GM18498 (cell line): Measurements from ENCODE around the gene NCR1.
"Not testable (repeated sequence)": the region's sequence is repeated elsewhere in the genome, so short reads cannot be mapped to it uniquely, and the experiment has no call there.

ENCODE experiments used
- ATAC-seq: cut with Tn5 transposase; IDR thresholded peaks from one replicate; pipeline ENCODE4 v1.9.1; 2021; ENCODE audit warnings: mild to moderate bottlenecking, moderate library complexity; ENCODE audit not compliant: unreplicated experiment

Gene NCR1, protein sequence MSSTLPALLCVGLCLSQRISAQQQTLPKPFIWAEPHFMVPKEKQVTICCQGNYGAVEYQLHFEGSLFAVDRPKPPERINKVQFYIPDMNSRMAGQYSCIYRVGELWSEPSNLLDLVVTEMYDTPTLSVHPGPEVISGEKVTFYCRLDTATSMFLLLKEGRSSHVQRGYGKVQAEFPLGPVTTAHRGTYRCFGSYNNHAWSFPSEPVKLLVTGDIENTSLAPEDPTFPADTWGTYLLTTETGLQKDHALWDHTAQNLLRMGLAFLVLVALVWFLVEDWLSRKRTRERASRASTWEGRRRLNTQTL

DNA sequence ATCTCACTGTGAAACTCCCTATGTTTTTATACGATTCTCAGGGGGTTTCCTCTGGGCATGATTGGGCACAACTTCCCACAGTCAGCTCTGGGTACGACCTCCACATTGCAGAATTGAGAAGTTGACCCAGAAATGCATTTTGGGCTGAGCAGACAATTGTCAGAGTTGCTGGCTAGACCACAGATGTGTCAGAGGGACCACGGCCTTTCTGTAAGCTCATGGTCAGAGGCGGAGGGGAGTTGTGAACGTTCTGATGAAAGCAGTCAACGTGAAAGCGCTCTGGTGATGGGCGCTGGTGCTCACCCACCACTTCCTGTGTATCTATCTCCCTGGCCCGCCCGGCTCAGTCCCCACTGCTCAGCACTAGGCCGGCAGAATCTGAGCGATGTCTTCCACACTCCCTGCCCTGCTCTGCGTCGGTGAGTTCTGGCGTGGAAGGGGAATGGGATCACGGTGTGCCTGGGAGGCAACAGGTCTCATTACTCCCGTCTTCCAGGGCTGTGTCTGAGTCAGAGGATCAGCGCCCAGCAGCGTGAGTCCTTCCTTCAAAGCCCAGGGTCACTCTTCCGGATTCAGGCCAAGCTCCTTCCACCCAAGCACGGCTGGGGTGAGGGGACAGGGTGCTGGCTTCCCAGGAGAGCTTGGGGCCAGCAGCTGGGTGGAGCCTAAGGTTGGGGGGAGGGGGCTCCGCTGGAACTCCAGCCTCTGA lies at the start of gene NCR1:
Gene NCR1 (plus strand): TSS at position 346 of the 709 bp plus-strand sequence. CDS start 40 bp downstream, at position 386.
- ATAC-seq = no peak

GRCh38 chr19:54858476-54858875 lies 47.5 kb upstream of the NCR1 start:
- ATAC-seq = not testable (repeated sequence)

DNA sequence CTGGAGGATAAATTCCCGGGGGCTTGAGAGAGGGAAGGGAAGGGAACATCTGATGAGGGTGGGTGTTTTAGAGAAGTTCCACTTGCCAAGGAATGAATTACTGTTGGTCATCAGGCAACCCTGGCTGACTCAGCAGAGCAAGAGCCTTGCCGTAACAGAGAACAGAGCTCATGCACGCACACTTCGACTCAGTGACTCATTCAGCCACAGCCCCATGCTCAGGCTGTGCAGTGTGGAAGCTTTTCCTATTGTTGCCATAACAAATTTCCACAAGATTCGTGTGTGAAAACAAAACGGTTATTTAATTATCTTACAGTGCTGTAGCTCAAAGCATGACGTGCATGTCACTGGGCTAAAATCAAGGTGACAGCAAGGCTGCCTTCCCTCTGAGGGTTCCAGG lies 46.5 kb upstream of the NCR1 start:
- ATAC-seq = not testable (repeated sequence)

DNA sequence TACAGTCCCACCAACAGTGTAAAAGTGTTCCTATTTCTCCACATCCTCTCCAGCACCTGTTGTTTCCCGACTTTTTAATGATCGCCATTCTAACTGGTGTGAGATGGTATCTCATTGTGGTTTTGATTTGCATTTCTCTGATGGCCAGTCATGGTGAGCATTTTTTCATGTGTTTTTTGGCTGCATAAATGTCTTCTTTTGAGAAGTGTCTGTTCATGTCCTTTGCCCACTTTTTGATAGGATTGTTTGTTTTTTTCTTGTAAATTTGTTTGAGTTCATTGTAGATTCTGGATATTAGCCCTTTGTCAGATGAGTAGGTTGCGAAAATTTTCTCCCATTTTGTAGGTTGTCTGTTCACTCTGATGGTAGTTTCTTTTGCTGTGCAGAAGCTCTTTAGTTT lies 42.5 kb upstream of the NCR1 start:
- not testable (repeated sequence) for ATAC-seq

DNA sequence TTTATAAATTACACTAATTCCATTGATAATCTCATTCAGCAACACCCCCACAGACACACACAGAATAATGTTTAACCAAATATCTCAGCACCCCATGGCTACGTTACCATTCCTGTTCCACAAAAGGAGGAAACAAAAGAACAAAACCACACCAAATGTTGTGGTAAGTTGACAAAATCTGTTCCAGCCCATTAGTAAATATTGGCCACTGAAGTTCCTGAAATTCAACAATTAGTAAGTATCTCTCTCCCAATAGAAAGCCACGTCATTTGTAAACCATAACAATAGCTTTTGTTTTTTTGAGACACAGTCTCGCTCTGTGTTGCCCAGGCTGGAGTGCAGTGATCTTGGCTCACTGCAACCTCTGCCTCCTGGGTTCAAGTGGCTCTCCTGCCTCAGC lies 34.3 kb upstream of the NCR1 start:
- ATAC-seq = no peak

DNA sequence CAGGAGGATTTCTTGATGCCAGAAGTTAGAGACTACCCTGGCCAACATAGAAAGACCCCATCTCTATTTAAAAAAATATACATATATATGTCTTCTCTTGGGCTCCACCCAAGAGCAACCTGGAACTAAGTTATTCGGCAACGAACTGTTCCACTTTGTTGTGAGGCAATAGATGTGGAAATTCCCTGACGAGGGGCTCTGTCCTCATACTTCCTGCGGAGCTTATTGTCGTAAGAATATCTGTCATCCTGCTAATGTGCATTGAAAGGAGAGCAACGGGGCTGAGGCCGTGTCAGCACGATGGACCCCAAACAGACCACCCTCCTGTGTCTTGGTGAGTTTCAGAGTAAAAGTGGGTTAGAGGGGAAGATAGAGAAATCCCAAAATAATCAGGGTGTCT lies 32.0 kb upstream of the NCR1 start, which contains the start of gene FCAR:
Gene FCAR (plus strand): TSS at position 246 of the 400 bp plus-strand sequence. CDS start 55 bp downstream, at position 301.
- no peak for ATAC-seq

DNA sequence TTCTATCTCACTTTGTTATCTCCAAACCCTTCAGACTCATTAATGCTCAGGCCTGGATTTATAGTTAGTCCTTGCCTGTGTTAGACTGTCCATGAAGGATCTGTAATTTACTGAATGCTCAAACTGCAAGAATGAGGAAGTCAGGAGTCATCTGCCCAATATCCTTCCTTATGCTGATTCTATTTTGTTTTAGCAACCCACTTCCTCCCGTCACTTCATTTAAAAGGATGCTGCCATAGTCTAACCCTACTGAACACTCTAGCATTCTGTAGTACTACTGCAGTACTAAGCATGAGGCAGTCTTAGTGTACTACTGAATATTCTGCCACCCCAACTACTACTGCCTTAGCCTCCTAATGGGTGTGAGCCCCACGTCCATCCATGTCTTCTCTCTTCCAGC lies 30.4 kb upstream of the NCR1 start:
- no peak for ATAC-seq

- no peak for ATAC-seq
These were observed 28.5 kb upstream of the NCR1 start for GRCh38 chr19:54877471-54877870.

GRCh38 chr19:54881884-54882283 lies 24.1 kb upstream of the NCR1 start:
- ATAC-seq = no peak

- ATAC-seq = no peak
These were observed 23.2 kb upstream of the NCR1 start for GRCh38 chr19:54882758-54883157.

- no peak for ATAC-seq
These were observed 22.7 kb upstream of the NCR1 start for GRCh38 chr19:54883228-54883627.

DNA sequence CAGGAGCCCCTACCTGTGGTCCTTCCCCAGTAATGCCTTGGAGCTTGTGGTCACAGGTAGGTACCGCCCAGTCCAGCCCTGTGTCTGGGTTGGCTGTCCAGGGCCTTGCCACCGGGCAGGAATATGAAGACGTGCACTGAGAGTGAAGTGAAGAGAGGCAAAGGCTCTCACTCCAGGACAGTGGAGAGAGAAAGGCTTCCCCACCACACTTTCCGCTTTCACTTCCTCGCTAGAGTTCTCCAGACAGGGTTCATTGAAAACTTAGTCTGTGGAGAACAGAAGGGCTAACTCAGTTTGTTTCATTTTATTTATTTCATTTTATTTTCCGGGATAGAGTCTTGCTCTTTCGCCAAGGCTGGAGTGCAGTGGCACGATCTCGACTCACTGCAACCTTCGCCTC lies 17.7 kb upstream of the NCR1 start:
- ATAC-seq = no peak

- no peak for ATAC-seq
These were observed 16.4 kb upstream of the NCR1 start for GRCh38 chr19:54889566-54889965.

DNA sequence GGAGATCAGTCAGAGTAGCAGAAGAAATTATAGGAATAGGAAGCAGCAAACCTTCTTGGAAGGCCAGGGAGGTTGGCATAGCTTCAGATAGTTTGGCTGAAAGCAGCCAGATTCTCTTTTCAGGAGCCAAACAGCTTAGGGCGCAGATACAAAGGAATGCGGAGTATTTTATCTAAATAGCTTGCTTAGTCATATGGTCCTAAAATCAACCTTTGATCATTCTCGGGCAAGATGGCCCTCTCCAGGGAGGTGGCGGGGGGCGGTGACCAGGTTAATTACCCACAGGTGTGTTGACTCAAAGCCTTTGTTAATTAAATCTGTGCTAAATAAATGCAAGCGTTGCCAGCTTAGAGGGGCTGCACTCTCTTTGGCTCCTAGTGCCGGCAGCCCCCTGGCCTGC lies 12.5 kb upstream of the NCR1 start:
- ATAC-seq = no peak

- ATAC-seq = not testable (repeated sequence)
These were observed 11.8 kb upstream of the NCR1 start for GRCh38 chr19:54894106-54894505.

GRCh38 chr19:54896036-54896435 lies 9.9 kb upstream of the NCR1 start:
- no peak for ATAC-seq

DNA sequence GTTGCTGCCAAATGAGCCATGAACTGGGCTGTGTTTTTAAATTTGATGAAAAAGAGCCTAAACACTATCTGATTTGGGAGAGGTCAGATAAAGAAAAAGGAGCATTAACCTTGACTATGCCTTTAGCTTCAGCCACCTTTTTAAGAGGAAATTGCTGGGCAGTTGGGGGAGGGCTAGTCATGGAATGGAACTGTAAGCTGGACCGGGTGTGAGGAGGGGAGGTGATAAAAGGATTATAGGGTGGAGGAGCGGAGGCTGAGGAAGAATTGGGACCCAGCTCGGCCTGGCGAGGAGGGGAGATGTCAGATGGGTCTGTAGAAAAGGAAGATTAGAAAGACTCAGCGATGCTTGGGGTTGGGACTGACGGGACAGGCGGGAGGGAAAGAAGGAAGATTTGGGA lies 7.3 kb upstream of the NCR1 start:
- ATAC-seq = not testable (repeated sequence)

- not testable (repeated sequence) for ATAC-seq
These were observed 6.3 kb upstream of the NCR1 start for GRCh38 chr19:54899646-54900045.

DNA sequence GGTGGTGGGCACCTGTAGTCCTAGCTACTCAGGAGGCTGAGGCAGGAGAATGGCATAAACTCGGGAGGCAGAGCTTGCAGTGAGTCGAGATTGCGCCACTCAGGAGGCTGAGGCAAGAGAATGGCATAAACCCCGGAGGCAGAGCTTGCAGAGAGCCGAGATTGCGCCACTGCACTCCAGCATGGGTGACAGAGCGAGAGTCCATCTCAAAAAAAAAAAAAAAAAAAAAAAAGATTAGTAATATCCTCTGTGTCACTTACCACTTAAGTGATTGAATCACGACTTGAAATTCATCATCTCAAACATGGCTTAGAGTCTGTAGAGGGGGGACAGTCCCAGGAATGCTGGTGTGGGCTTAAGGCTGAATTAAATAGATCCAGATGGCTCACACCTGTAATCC lies 4.8 kb upstream of the NCR1 start:
- not testable (repeated sequence) for ATAC-seq

DNA sequence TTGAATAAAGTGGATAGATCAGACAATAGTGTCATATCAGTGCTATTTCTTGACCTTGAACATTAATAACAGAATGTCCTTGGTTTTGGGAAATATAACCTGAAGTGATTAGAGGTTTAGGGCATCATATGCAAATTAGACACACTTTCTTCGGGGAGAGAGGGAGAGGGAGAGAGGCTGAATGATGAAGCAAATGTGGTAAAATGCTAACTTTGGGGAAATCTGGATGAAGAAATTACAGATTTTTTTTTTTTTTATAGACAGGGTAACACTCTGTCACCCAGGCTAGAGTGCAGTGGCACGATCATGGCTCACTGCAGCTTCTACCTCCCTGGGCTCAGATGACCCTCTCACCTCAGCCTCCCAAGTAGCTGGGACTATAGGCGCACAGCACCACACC lies 3.9 kb upstream of the NCR1 start:
- no peak for ATAC-seq

GRCh38 chr19:54903303-54903702 lies 2.6 kb upstream of the NCR1 start:
- no peak for ATAC-seq

- not testable (repeated sequence) for ATAC-seq
These were observed 1.7 kb upstream of the NCR1 start for GRCh38 chr19:54904261-54904660.
